ENCODE measurements around the gene METTL6. TPM values are rescaled to one million over a fixed set of nuclear protein-coding genes. Genes with fewer than 3 reads are reported as not detected.
"Not testable (repeated sequence)": the region's sequence is repeated elsewhere in the genome, so short reads cannot be mapped to it uniquely, and the experiment has no call there.

METTL6 gene
- total RNA-seq, 4 donors from 2014 or later = 13.2 to 20.8 (median 17.0) TPM

DNA sequence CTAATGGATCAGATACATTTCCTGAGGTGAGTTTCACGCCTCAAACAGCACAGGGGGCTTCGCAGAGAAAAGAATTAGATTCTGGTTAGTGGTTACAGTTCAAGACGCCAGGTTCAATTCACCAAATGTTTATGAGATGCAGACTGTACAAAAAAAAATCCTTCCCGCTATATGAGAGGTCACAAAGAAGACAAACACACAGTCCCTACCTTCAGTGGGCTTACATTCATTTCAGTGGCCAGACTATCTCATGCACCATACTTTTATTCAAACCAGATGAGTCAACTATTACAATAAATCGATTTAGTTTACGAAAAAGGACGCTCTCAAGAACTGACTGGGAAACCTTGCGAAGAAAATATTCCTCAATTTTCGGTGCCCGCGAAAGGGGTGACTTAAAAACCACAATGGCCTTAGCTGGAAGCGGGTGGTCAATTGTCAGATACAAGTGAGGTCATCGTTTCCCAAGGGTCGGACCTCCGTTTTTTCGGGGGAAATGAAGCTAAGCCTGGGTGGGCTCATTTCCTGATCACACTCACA lies 695 bp downstream of the METTL6 start:
- Histone ChIP-seq H3K4me3 (peak overlapping the region; percentile 73 to 88 (median 84)), H3K4me1 (peaks cover 0 to 48% (median 23%) of the 10 kb centered on the region in 4 donors), H3K27me3 (no peaks in the 10 kb centered on the region), H3K9me3 (no peaks in the 10 kb centered on the region), H3K27ac (peak overlapping the region; percentile 67 to 90 (median 79)), H3K36me3 (peaks cover 0 to 50% (median 0%) of the 10 kb centered on the region in 3 donors)
- WGBS, 2 donors = 48 to 51% methylated on average over 16 of the region's 16 CpGs
- DNase-seq (ENCODE audit: low spot score in 2 of 2) = no peak
- TF ChIP-seq EP300 (IDR thresholded peaks at IDR 0.05) = no peak

DNA sequence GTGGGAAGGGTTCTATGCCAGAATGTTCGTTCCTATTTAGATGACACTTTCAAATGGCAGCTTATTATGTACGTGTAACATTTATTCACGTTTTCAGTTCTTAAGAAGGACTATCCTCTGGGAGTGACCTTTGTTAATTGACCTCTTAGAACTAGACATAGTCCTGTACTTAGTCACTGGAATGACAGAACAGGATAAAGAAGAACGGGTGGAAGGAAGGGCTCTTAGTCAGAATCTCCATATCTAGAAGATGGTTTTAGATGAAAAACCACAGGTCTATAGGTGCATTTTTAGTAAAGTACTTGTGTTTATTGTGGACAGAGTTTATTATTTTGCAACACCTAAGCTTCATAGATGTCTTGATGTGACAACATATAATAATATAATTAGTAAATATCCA lies 6.5 kb downstream of the METTL6 start:
- Histone ChIP-seq H3K27me3 (no peaks in the 10 kb centered on the region), H3K36me3 (peaks cover 0 to 84% (median 0%) of the 10 kb centered on the region in 3 donors), H3K9me3 (no peaks in the 10 kb centered on the region), H3K4me3 (no peak overlapping the region), H3K4me1 (peaks cover 0 to 20% (median under 1%) of the 10 kb centered on the region in 4 donors), H3K27ac (no peak overlapping the region)
- no peak for TF ChIP-seq POLR2A (IDR thresholded peaks at IDR 0.05)
- no peak for TF ChIP-seq EP300 (IDR thresholded peaks at IDR 0.05)
- TF ChIP-seq, protein P1, sequence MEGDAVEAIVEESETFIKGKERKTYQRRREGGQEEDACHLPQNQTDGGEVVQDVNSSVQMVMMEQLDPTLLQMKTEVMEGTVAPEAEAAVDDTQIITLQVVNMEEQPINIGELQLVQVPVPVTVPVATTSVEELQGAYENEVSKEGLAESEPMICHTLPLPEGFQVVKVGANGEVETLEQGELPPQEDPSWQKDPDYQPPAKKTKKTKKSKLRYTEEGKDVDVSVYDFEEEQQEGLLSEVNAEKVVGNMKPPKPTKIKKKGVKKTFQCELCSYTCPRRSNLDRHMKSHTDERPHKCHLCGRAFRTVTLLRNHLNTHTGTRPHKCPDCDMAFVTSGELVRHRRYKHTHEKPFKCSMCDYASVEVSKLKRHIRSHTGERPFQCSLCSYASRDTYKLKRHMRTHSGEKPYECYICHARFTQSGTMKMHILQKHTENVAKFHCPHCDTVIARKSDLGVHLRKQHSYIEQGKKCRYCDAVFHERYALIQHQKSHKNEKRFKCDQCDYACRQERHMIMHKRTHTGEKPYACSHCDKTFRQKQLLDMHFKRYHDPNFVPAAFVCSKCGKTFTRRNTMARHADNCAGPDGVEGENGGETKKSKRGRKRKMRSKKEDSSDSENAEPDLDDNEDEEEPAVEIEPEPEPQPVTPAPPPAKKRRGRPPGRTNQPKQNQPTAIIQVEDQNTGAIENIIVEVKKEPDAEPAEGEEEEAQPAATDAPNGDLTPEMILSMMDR (IDR thresholded peaks at IDR 0.05) = no peak
- DNase-seq (ENCODE audit: low spot score in 2 of 2) = no peak
- WGBS, 2 donors = 81 to 84% methylated on average over 4 of the region's 4 CpGs

- not testable (repeated sequence) for H3K4me3 ChIP-seq; DNase-seq (ENCODE audit: low spot score in 2 of 2); H3K27me3 ChIP-seq; H3K27ac ChIP-seq; H3K9me3 ChIP-seq; H3K4me1 ChIP-seq
- H3K36me3 ChIP-seq = peaks cover 0 to 79% (median 17%) of the 10 kb centered on the region in 3 donors
- 96 to 97% methylated on average over 7 of the region's 7 CpGs for WGBS, 2 donors
Observed at GRCh38 chr3:15410966-15411365, 16.4 kb downstream of the METTL6 start.

DNA sequence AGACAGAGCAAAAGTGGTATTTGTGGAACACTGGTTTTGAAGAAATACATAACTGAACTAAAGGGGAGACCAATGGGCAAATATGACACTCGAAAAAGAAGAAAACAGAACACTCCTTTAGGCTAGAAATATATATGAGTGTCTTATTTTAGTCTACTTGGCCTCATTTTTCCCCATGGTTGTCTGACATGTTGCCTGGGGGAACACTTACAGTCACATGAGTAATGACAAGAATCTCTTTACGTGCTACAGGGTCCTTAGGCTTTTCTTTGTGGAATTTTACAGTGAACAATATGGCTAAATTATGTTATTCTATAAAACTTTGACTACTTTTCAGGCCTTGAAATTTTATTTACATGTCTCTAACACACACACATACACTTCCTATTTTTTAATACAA lies 17.6 kb downstream of the METTL6 start:
- TF ChIP-seq EP300 (IDR thresholded peaks at IDR 0.05) (no peak), POLR2A (IDR thresholded peaks at IDR 0.05) (no peak)
- TF ChIP-seq, protein P1 (IDR thresholded peaks at IDR 0.05) = no peak
- Histone ChIP-seq H3K27me3 (no peaks in the 10 kb centered on the region), H3K36me3 (peaks cover 0 to 67% (median 16%) of the 10 kb centered on the region in 3 donors), H3K9me3 (no peaks in the 10 kb centered on the region), H3K27ac (peak overlapping the region in 1 of 4 donors; percentile 56), H3K4me1 (peaks cover 0 to 12% (median 2%) of the 10 kb centered on the region in 4 donors), H3K4me3 (no peak overlapping the region)
- 88 to 93% methylated on average over 2 of the region's 2 CpGs for WGBS, 2 donors
- DNase-seq (ENCODE audit: low spot score in 2 of 2) = no peak

DNA sequence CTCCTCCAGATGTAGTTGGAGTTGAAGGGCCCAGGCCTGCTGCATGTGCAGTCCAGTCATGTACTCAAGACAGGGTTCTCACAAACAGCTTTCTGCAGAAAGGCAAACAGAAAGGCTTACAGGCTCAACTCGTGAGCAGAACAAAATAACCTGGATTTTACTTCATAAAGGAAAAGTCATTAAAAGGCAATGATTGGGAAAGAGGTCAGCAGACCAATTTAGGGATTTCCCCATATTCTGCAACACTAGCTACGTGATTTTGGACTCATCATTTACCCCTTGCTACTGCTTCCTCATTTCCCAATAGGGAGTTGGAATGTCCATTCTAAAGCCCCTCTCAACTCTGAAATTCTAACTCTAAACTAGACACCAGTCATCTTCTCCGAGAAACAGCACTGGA lies 18.1 kb downstream of the METTL6 start:
- peak overlapping the region in 1 of 4 donors; percentile 56 for H3K27ac ChIP-seq
- H3K4me3 ChIP-seq = no peak overlapping the region
- 71 to 74% methylated on average over 3 of the region's 3 CpGs for WGBS, 2 donors
- H3K27me3 ChIP-seq = no peaks in the 10 kb centered on the region
- H3K4me1 ChIP-seq = peaks cover 0 to 12% (median 2%) of the 10 kb centered on the region in 4 donors
- DNase-seq (ENCODE audit: low spot score in 2 of 2) = no peak
- TF ChIP-seq POLR2A (IDR thresholded peaks at IDR 0.05) = no peak
- TF ChIP-seq, protein P1 (IDR thresholded peaks at IDR 0.05) = no peak
- TF ChIP-seq EP300 (IDR thresholded peaks at IDR 0.05) = peak in 1 of 2 donors; percentile 46
- peaks cover 0 to 62% (median 11%) of the 10 kb centered on the region in 3 donors for H3K36me3 ChIP-seq
- no peaks in the 10 kb centered on the region for H3K9me3 ChIP-seq

GRCh38 chr3:15405448-15406050 lies 21.8 kb downstream of the METTL6 start:
- Histone ChIP-seq H3K27ac (no peak overlapping the region), H3K4me3 (no peak overlapping the region), H3K9me3 (no peaks in the 10 kb centered on the region), H3K4me1 (peaks cover 0 to 39% (median 8%) of the 10 kb centered on the region in 4 donors), H3K27me3 (no peaks in the 10 kb centered on the region), H3K36me3 (peaks cover 0 to 25% (median 0%) of the 10 kb centered on the region in 3 donors)
- TF ChIP-seq, protein P1 (IDR thresholded peaks at IDR 0.05) = peak; percentile 41 to 68 (median 54)
- no peak for TF ChIP-seq EP300 (IDR thresholded peaks at IDR 0.05)
- DNase-seq (ENCODE audit: low spot score in 2 of 2) = peak in 1 of 2 donors; percentile 49
- WGBS, 2 donors = 39% methylated on average over 3 of the region's 3 CpGs
